GM18951 (cell line): Measurements from ENCODE around the gene PRUNE2.

ENCODE experiments used
- POLR2A ChIP-seq: IDR thresholded peaks from 4 replicates; pipeline ENCODE4 v1.6.1; 2011; ENCODE audit warnings: mild to moderate bottlenecking; ENCODE audit not compliant: insufficient read length, insufficient read depth; ENCODE audit errors: extremely low read depth
- in situ Hi-C: fragments of 300-500 bp; cut with MboI; formaldehyde crosslinking; loops from one replicate; pipeline ENCODE4 v1.12.0; 2022; ENCODE audit warnings: low sequenced_read_pairs, mixed read lengths, inconsistent platforms; ENCODE audit not compliant: unreplicated experiment

PRUNE2 gene

DNA sequence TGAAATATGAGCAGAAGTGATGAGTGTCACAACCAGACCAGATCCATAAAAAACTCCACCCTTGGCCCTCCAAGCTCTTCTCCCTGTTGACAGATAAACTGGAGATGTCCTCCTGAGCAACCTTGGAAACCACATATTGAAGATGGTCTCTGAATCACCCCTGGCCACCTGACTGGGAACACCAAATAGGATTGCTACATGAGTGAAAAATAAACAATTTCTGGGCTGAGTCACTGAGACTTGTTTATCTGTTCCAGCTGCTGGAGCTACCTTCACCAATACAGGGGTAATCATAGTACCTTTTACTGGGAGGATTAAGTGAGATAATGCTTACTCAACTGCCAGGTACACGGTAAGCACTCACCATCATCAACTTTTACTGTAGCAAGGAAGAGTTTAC is 88.4 kb downstream of the PRUNE2 start:
- no peak for TF ChIP-seq POLR2A
- in situ Hi-C loops = loop anchor here (25.0 kb wide), 1 partner anchor 320 kb away; no protein-coding TSS in a partner anchor

DNA sequence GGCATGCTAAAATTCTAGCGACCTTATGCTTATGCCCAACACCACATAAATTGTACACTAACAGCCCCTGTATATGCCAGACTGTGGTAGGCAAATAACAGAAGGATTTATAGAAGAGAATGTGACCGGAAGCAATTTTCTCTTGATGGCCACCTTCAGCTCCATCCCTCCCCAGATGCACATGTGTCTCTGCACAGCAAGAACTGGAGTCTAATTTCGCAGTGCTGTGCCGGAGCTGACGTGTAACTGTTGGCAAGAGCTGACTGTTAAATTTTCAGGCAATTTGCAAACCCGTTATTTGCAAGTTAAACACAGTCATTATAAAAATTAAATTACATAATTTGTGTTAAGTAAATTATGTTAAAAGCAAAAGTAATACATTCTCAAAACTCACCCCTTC is 93.3 kb downstream of the PRUNE2 start:
- no peak for TF ChIP-seq POLR2A
- in situ Hi-C loops = loop anchor here (25.0 kb wide), 1 partner anchor 325 kb away; no protein-coding TSS in a partner anchor

DNA sequence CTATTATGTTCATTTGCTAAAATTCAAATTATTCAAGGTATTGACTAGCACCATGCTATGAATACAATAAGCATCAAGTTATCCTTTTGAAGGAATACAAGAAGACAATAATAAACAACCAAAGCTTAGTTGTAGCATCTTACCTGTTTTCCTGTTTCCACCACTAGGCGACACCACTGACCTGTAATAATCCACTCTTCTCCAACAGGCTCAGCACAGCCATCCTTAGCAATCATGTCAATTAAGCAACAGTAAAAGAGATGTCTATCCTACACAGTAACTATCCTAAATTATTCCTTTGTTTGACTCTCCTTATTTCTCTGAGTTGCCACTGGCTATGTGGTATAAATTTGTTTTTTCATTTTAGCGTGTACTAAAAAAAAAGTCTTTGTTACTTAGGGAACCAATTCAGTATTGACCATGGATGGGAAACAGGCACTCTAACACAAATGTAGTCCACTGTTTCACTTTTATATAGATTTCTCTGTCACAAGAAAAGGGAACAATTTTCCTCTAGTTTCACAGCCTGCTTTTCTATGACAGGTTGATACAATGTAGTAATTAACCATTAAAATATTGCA is 95.4 kb downstream of the PRUNE2 start:
- TF ChIP-seq POLR2A = no peak
- in situ Hi-C loops = loop anchor here (25.0 kb wide), 1 partner anchor 327 kb away; no protein-coding TSS in a partner anchor

DNA sequence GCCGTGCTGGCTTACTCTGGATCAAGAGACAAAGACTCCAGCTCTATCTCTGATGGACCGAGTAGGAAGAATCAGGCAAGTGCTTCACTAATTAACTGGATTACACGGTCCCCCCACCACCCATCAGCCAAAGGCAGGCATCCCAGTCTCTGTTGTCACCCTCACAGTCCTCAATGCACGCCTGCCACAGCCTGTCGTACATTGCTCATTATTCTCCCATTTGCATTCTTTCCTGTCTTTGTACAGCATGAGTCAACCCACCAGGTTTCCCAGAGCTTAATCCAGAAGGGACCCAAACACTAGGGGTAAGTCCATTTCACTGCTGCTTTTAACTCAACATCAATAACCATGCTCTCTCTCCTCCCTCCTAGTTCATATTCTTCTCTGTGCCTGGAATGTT is 97.3 kb downstream of the PRUNE2 start:
- no peak for TF ChIP-seq POLR2A
- in situ Hi-C loops = loop anchor here (10.0 to 25.0 kb wide), 2 partner anchors 176 to 329 kb away; no protein-coding TSS in a partner anchor

DNA sequence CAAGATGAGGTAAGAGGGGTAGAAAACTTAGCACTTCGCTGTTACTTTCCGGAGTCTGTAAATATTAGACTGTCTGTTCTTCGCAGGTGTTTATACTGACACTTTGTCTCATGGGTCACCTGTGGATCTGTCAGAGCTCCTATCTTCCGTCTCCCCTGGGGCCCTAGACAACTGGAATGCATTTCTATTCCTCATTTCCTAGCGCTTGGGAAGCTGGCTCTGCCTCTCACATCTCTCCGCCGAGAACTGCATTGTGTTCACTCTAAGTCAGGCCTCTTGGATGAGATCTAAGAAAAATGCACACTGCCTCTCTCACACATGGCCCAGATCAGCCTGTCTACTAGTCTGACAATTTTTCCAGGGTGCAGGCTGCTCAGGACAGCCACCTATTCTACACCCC is 102.2 kb downstream of the PRUNE2 start:
- in situ Hi-C loops = loop anchor here (10.0 to 25.0 kb wide), 2 partner anchors 181 to 334 kb away; no protein-coding TSS in a partner anchor

DNA sequence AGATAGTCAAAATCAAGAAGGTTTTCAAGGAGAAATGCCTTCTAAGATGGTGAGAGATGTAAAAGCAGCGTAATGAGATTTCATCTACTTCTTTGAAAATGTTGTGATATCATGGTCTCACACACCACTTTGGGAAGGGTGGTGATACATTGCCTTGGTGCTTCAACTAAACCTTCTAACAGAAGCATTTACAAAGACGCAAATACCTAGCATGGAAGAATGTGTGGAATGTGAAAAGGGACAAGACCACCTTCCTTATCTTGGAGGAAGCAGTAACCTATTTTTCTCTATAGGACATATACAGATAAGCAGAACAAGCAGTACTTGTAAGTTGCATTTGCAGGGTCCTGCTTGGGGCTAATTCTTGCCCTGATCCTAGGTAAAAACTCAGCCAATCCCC is 102.8 kb downstream of the PRUNE2 start:
- no peak for TF ChIP-seq POLR2A
- in situ Hi-C loops = loop anchor here (10.0 to 25.0 kb wide), 2 partner anchors 182 to 334 kb away; no protein-coding TSS in a partner anchor

More for the DNA sequence above, 102.2 kb downstream of the PRUNE2 start:
- no peak for TF ChIP-seq POLR2A

DNA sequence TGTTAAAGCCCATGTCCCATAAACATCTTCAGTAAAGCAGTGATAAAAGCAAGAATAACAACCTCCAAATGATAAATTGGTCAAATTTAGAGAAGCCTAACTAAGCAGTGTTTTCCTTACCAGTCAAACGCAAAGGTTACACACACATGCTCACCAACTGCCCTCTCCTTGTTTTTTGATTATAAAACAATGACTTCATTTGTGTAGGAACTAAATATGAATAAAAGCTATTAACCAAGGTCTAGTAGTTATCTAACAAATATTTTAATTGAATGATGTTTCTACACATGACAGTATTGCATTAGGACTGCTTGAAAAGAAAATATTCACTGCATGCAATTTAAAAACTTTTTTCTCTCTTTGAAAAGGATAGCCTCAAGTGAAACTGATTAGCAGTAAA is 105.0 kb downstream of the PRUNE2 start:
- no peak for TF ChIP-seq POLR2A
- in situ Hi-C loops = loop anchor here (10.0 to 25.0 kb wide), 2 partner anchors 184 to 336 kb away; no protein-coding TSS in a partner anchor

DNA sequence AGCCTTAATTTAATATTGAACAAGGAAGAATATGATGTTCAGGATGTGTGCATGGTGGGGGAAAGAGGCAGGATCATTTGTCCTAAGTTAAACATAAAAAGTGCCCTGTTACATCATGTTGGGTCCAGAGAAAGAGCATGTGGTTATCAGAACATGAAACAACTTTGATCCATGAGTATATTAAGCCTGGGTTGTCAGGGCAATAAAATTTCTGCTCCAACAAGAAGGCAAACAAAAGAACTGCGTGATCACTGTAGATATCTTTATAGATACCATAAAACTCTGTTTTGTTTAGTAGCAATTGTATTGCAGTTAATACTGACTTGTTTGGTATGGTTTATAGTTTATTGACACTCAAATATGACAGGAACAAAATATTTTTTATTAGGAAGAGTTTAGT is 106.4 kb downstream of the PRUNE2 start:
- in situ Hi-C loops = no loop called here
- TF ChIP-seq POLR2A = no peak

DNA sequence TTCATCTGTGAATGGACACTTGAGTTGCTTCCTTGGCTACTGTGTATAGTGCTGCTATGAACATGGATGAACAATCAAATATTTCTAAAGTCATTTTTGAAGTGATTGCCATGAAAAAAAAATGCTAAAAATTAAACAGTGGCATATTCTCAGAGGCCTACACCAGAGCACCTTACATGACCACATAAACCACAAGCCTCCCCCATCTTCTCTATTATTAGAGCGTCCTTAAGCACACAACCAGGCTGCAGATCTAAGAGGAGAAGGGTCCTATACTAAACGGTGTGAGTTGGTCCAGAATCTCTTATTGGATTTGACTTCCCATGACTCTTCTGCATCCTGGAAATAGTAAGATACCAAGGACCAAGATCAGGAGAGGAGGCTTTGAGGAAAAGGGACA is 107.4 kb downstream of the PRUNE2 start:
- in situ Hi-C loops = no loop called here
- TF ChIP-seq POLR2A = no peak

DNA sequence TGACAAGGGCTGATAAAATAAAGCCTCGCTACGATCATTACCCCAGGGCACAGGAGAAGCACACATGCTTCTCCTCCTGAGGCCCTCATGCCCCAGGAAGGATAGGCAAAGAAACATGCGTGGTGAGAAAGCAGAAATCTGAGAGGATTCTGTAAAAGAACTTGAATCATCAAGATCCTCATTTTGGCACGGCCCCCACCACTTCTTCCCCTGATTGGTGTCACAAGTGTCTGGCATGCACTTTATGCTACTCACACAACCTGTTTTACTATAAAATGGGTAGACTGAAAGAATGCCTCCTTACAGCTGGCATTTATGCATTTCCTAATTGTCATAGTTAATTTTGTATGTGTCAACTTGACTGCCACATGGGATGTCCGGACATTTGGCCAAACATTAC is 109.6 kb downstream of the PRUNE2 start:
- in situ Hi-C loops = no loop called here
- TF ChIP-seq POLR2A = no peak

DNA sequence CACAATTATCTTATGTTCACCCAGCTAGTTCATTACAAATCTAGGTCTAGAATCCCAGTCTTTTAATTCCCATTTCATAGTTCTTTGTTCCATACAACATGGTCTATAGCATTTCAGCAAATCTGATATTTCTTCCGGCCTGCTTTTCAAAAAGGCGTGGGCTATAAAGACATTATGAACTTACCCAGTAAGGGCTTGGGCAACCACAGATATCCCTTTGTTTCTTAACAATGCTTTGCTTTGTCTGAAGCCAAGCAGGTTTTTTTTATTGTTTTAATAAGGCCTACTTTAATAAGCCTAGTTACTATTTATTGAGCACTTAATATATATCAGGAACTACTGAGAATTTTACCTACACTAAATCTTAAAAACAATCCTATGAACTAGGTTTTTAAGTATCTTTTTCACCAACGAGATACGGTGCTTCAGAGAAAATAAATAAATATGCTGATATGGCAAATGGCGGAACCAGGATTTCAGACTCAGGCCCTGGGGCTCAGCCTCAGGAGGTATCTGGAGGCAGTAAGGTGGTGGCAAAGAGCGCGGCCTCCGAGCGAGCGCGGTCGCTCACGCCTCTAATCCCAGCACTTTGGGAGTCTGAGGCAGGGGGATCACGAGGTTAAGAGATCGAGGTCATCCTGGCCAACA is 112.0 kb downstream of the PRUNE2 start:
- TF ChIP-seq POLR2A = no peak
- in situ Hi-C loops = no loop called here

DNA sequence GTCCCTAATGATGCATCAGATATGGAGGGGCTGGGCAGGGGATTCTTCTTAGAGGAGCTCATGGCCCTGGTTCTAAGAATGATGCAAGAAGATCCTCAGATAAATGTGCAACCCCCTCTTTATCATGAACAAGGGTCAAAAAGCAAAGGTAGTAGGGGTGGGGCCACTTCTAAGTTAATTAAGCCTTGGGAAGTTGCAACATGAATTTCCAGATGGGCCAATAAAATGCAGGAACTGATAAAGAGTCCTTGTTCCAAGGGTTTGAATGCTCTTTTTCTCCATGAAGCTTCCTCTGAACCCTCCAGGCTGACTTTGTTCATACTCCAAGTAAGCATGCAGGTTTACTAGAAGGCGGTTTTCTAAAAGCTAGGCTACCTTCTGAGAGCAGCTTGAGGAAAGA is 116.1 kb downstream of the PRUNE2 start:
- in situ Hi-C loops = no loop called here
- no peak for TF ChIP-seq POLR2A

DNA sequence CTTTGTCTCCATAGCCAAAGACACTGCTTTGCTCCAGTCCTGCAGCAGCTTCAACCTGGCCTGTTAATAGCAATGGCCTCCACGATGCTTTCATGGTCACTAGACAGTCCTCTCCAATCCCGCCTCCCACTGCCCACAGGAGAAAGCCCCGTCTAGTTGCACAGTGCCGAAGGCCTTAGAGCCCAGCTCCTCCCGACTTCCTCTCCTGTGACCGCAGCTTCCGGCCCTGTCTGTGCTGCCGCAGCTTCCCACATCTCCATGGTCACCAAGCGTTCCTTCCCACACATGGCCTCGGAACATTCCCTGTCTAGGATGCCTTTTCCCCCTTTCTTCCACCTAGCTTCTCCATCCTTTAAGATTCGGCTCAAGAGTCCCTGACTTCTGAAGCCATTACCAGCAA is 118.2 kb downstream of the PRUNE2 start:
- TF ChIP-seq POLR2A = no peak
- in situ Hi-C loops = no loop called here

DNA sequence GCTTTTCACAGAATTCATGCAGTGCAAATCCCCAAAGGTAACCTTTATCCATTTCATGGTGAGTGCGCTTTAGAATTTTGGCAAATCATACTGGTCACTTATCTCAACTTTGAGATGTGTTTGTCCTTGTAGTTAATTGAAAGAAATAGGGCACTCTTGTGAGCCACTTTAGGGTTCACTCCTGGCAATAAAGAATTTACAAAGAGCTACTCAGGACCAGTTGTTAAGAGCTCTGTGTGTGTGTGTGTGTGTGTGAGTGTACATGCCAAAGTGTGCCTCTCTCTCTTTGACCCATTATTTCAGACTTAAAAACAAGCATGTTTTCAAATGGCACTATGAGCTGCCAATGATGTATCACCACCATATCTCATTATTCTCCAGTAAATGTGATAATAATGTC is 120.4 kb downstream of the PRUNE2 start:
- no peak for TF ChIP-seq POLR2A
- in situ Hi-C loops = no loop called here
